Uterus (tissue), 4 donors: ENCODE measurements around the gene GNPAT. TPM values are rescaled to one million over a fixed set of nuclear protein-coding genes. Genes with fewer than 3 reads are reported as not detected.

Experiments
- DNase-seq, 2 donors: peaks; one replicate each; pipeline ENCODE4 v3.0.0-alpha.2; 2019 to 2020
- H3K27ac ChIP-seq, 2 donors: fragments of 200-600 bp; sonication (generic); 1 replicate in 1 of 2; 2 replicates in 1 of 2; pipeline ENCODE4 v1.5.1; 2016 to 2018
- H3K27me3 ChIP-seq, 2 donors: fragments of 200-600 bp; sonication (generic); one replicate each; pipeline ENCODE4 v1.5.1; 2018 to 2019; ENCODE audit warnings: control low read depth in 1 of 2
- H3K36me3 ChIP-seq, 2 donors: fragments of 200-600 bp; sonication (generic); one replicate each; pipeline ENCODE4 v1.5.1; 2019; ENCODE audit warnings: control low read depth in 1 of 2
- H3K4me1 ChIP-seq, 2 donors: fragments of 200-600 bp; sonication (generic); one replicate each; pipeline ENCODE4 v1.5.1; 2018 to 2019; ENCODE audit warnings: control low read depth in 1 of 2
- H3K4me3 ChIP-seq, 2 donors: fragments of 200-600 bp; sonication (generic); 1 replicate in 1 of 2; 2 replicates in 1 of 2; pipeline ENCODE4 v1.5.1; 2018 to 2019; ENCODE audit warnings: mild to moderate bottlenecking in 1 of 2
- H3K9me3 ChIP-seq, 2 donors: fragments of 200-600 bp; sonication (generic); one replicate each; pipeline ENCODE4 v1.5.1; 2019; ENCODE audit warnings: control low read depth in 1 of 2
- POLR2A ChIP-seq, 2 donors: fragments of 450-650 bp; IDR thresholded peaks; one replicate each; pipeline ENCODE4 v1.6.1; 2016; ENCODE audit warnings: antibody characterized with exemption in 2 of 2, mild to moderate bottlenecking in 1 of 2, moderate library complexity in 1 of 2
- intact Hi-C: fragments of 100-400 bp; cut with DNase I; formaldehyde crosslinking; loops from one replicate; pipeline ENCODE4 v1.15.1; 2023; ENCODE audit warnings: low total_unique reads
- total RNA-seq, 4 donors: library from RNA; depleted of rRNA in 3 of 4; stranded (reverse); fragments of >200 nt in 3 of 4; gene quantifications; one replicate each; pipeline versions ENCODE4 v1.1.0 to v1.2.4, GENCODE V29; 2014 to 2023
- TF ChIP-seq, protein P1 (sequence below), 4 experiments: fragments of 200-600 bp in 2 of 4; fragments of 450-650 bp in 2 of 4; sonication (generic) in 2 of 4; IDR thresholded peaks; one replicate each; pipeline ENCODE4 v1.5.1; 2016 to 2019; ENCODE audit warnings: antibody characterized with exemption in 4 of 4, mild to moderate bottlenecking in 2 of 4, moderate library complexity in 1 of 4
- donor health status: DM: yes; HTN: yes; CAD: no.

The GNPAT gene
- total RNA-seq, 4 donors from 2014 or later, result 8.2 to 56.1 (median 32.7) TPM

DNA sequence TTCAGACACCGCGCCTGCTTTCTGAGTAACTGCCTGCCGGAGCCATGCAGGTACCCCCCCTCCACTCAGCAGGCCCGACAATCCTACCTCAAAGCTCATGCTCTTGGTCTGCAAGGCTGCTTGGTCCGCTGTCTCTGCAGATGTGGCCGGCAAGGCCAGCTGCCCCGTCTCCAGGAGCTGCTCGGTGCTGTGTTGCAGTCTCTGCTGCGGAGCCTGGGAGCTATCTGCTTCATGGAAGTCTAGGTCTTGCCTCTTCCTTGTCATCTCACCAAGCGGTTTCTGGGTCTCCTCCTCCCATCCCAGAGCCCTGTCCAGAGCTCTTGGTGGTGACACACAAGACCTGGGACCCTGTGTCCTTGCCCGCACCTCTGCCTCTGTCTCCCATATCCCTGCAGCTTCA, 24.0 kb upstream of the GNPAT start:
- H3K27ac ChIP-seq, result no peak overlapping the region
- intact Hi-C loops, result loop anchor here (10.0 kb wide), 1 partner anchor 422 kb away; no protein-coding TSS in a partner anchor
- no peaks in the 10 kb centered on the region for H3K27me3 ChIP-seq
- TF ChIP-seq, protein P1, sequence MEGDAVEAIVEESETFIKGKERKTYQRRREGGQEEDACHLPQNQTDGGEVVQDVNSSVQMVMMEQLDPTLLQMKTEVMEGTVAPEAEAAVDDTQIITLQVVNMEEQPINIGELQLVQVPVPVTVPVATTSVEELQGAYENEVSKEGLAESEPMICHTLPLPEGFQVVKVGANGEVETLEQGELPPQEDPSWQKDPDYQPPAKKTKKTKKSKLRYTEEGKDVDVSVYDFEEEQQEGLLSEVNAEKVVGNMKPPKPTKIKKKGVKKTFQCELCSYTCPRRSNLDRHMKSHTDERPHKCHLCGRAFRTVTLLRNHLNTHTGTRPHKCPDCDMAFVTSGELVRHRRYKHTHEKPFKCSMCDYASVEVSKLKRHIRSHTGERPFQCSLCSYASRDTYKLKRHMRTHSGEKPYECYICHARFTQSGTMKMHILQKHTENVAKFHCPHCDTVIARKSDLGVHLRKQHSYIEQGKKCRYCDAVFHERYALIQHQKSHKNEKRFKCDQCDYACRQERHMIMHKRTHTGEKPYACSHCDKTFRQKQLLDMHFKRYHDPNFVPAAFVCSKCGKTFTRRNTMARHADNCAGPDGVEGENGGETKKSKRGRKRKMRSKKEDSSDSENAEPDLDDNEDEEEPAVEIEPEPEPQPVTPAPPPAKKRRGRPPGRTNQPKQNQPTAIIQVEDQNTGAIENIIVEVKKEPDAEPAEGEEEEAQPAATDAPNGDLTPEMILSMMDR (IDR thresholded peaks at IDR 0.05), result no peak
- TF ChIP-seq POLR2A (IDR thresholded peaks at IDR 0.05), result no peak
- no peaks in the 10 kb centered on the region for H3K36me3 ChIP-seq
- no peaks in the 10 kb centered on the region for H3K9me3 ChIP-seq
- no peak overlapping the region for H3K4me3 ChIP-seq
- no peaks in the 10 kb centered on the region for H3K4me1 ChIP-seq
- DNase-seq, result no peak

DNA sequence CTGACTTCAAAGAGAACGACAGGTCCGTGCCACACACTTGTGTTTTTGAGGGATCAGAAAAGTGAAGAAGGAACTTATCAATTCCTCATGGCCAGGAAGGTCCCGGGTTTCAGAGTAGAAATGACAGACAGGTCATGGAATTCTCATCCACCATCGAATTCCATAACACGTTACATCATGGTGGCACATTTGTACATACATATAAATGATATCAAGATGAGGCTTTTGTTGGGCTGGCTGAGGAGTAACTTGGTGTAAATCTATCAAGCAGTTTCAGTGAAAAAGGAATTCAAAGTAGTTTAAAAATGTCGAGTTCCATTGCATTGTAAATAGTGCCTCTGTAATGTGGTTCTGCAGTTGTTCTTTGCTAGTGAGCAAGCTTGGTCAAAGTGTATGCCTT, 22.9 kb upstream of the GNPAT start:
- no peaks in the 10 kb centered on the region for H3K27me3 ChIP-seq
- no peaks in the 10 kb centered on the region for H3K9me3 ChIP-seq
- no peak overlapping the region for H3K27ac ChIP-seq
- TF ChIP-seq, protein P1 (IDR thresholded peaks at IDR 0.05), result no peak
- TF ChIP-seq POLR2A (IDR thresholded peaks at IDR 0.05), result no peak
- H3K4me3 ChIP-seq, result no peak overlapping the region
- no peaks in the 10 kb centered on the region for H3K4me1 ChIP-seq
- H3K36me3 ChIP-seq, result no peaks in the 10 kb centered on the region
- no peak for DNase-seq
- intact Hi-C loops, result loop anchor here (10.0 kb wide), 1 partner anchor 423 kb away; no protein-coding TSS in a partner anchor

- DNase-seq, result no peak
- H3K27ac ChIP-seq, result no peak overlapping the region
- no peaks in the 10 kb centered on the region for H3K9me3 ChIP-seq
Measured at GRCh38 chr1:231219422-231220401, 21.3 kb upstream of the GNPAT start.

DNA sequence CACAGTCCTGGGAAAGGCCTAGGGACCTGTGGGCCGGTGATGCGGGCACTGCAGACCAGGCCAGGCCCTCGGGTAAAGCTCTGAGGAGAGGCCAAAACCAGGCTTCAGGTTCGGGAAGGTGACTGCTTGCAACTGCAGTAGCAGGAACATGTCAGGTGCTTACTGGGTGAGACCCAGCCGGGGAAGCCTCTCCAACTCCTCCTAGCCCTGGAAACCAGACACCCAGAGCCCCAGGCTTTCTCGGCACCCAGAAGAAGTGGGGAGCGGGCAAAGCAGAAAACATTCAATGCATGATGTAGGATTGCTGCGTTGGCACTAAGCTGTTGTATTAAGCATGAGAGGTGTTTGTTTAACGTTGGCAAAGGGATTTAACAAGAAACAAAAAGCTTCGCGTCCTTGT, 20.2 kb upstream of the GNPAT start:
- no peak for TF ChIP-seq POLR2A (IDR thresholded peaks at IDR 0.05)
- TF ChIP-seq, protein P1 (IDR thresholded peaks at IDR 0.05), result no peak
- Histone ChIP-seq H3K27me3 (no peaks in the 10 kb centered on the region), H3K27ac (no peak overlapping the region), H3K9me3 (no peaks in the 10 kb centered on the region), H3K4me1 (no peaks in the 10 kb centered on the region), H3K36me3 (no peaks in the 10 kb centered on the region), H3K4me3 (no peak overlapping the region)
- intact Hi-C loops, result no loop called here
- DNase-seq, result no peak

More at GRCh38 chr1:231219422-231220401, 21.3 kb upstream of the GNPAT start:
- Histone ChIP-seq H3K27me3 (no peaks in the 10 kb centered on the region), H3K4me3 (no peak overlapping the region), H3K36me3 (no peaks in the 10 kb centered on the region), H3K4me1 (no peaks in the 10 kb centered on the region)
- intact Hi-C loops, result loop anchor here (10.0 kb wide), 1 partner anchor 425 kb away; no protein-coding TSS in a partner anchor
- TF ChIP-seq, protein P1 (IDR thresholded peaks at IDR 0.05), result no peak
- TF ChIP-seq POLR2A (IDR thresholded peaks at IDR 0.05), result no peak

DNA sequence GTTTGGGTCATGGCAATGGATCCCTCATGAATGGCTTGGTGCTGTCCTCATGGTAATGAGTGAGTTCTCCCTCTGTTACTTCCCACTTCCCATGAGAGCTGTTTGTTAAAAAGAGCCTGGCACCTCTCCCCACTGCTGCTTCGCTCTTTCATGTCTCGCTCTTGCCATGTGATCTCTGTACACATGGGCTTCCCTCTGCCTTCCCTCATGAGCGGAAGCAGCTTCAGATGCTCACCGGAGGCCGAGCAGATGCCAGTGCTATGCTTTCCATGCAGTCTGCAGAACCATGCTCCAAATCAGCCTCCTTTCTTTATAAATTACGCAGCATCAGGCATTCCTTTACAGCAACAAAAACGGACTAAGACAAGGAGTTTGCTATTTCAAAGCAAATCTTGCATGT, 14.9 kb upstream of the GNPAT start:
- TF ChIP-seq POLR2A (IDR thresholded peaks at IDR 0.05), result no peak
- TF ChIP-seq, protein P1 (IDR thresholded peaks at IDR 0.05), result no peak
- no peak overlapping the region for H3K27ac ChIP-seq
- H3K9me3 ChIP-seq, result no peaks in the 10 kb centered on the region
- no peak for DNase-seq
- H3K4me3 ChIP-seq, result no peak overlapping the region
- intact Hi-C loops, result no loop called here
- H3K36me3 ChIP-seq, result no peaks in the 10 kb centered on the region
- no peaks in the 10 kb centered on the region for H3K4me1 ChIP-seq
- no peaks in the 10 kb centered on the region for H3K27me3 ChIP-seq
